ENCODE data around the gene DCLK1.

The DCLK1 gene

GRCh38 chr13:35859981-35860380 lies 271.2 kb downstream of the DCLK1 start:
- POLR2A ChIA-PET: interaction anchor here (0.6 kb wide), 1 partner anchor 94 kb away, joined by 3 read pairs; no protein-coding TSS in a partner anchor
- CTCF ChIA-PET: interaction anchor here (1.2 kb wide), 1 partner anchor 10 kb away, joined by 3 read pairs; no protein-coding TSS in a partner anchor
- no peak for TF ChIP-seq CTCF (IDR thresholded peaks at IDR 0.05; ENCODE audit: insufficient read depth, low read length, missing control alignments)
- DNase-seq (ENCODE audit: low read depth, low spot score): no peak
- H3K4me3 ChIP-seq (ENCODE audit: low read depth, low read length): no peak overlapping the region

- POLR2A ChIA-PET: no interaction called here
- H3K4me3 ChIP-seq (ENCODE audit: low read depth, low read length): no peak overlapping the region
- no peak for TF ChIP-seq CTCF (IDR thresholded peaks at IDR 0.05; ENCODE audit: insufficient read depth, low read length, missing control alignments)
- CTCF ChIA-PET: no interaction called here
- no peak for DNase-seq (ENCODE audit: low read depth, low spot score)
Measured at GRCh38 chr13:35858665-35859064, 272.5 kb downstream of the DCLK1 start.

GRCh38 chr13:35857769-35858168 lies 273.4 kb downstream of the DCLK1 start:
- POLR2A ChIA-PET: no interaction called here
- DNase-seq (ENCODE audit: low read depth, low spot score): no peak
- H3K4me3 ChIP-seq (ENCODE audit: low read depth, low read length): no peak overlapping the region
- CTCF ChIA-PET: no interaction called here
- TF ChIP-seq CTCF (IDR thresholded peaks at IDR 0.05; ENCODE audit: insufficient read depth, low read length, missing control alignments): no peak

- no peak for TF ChIP-seq CTCF (IDR thresholded peaks at IDR 0.05; ENCODE audit: insufficient read depth, low read length, missing control alignments)
- ChIA-PET CTCF (no interaction called here), POLR2A (no interaction called here)
- H3K4me3 ChIP-seq (ENCODE audit: low read depth, low read length): no peak overlapping the region
- no peak for DNase-seq (ENCODE audit: low read depth, low spot score)
Measured at GRCh38 chr13:35856721-35857364, 274.3 kb downstream of the DCLK1 start.

GRCh38 chr13:35856084-35856483 lies 275.1 kb downstream of the DCLK1 start:
- DNase-seq (ENCODE audit: low read depth, low spot score): no peak
- no peak for TF ChIP-seq CTCF (IDR thresholded peaks at IDR 0.05; ENCODE audit: insufficient read depth, low read length, missing control alignments)
- ChIA-PET CTCF (no interaction called here), POLR2A (no interaction called here)
- H3K4me3 ChIP-seq (ENCODE audit: low read depth, low read length): no peak overlapping the region

- POLR2A ChIA-PET: no interaction called here
- no peak for DNase-seq (ENCODE audit: low read depth, low spot score)
- no peak overlapping the region for H3K4me3 ChIP-seq (ENCODE audit: low read depth, low read length)
- TF ChIP-seq CTCF (IDR thresholded peaks at IDR 0.05; ENCODE audit: insufficient read depth, low read length, missing control alignments): no peak
- CTCF ChIA-PET: no interaction called here
Measured at GRCh38 chr13:35855531-35856019, 275.6 kb downstream of the DCLK1 start.
